Activated effector memory CD4-positive, alpha-beta T cell treated with Interleukin-2 at 50 U/mL for 16 hours (primary cell): ENCODE results near the gene MCM3.

Source experiments
- DNase-seq: peaks from one replicate; pipeline ENCODE4 v3.0.0-alpha.2; 2020

The MCM3 gene

DNA sequence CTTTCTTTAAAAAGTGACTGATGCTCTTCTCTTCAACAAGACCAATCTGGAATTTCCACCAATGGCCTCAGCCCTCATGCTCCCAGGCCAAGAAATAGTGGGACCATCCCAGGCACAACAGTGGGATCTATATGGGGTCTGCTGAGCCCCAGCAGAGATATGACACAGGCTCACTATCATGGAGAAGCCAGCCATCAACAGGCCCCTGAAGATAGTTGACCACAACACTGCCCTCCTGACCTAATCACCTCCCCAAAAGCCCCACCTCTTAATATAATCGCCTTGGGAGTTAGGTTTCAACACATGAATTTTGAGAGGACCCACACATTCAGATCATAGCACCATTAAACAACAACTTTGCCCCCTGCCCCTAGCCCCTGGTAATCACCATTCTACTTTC, 16.8 kb upstream of the MCM3 start:
- no peak for DNase-seq

DNA sequence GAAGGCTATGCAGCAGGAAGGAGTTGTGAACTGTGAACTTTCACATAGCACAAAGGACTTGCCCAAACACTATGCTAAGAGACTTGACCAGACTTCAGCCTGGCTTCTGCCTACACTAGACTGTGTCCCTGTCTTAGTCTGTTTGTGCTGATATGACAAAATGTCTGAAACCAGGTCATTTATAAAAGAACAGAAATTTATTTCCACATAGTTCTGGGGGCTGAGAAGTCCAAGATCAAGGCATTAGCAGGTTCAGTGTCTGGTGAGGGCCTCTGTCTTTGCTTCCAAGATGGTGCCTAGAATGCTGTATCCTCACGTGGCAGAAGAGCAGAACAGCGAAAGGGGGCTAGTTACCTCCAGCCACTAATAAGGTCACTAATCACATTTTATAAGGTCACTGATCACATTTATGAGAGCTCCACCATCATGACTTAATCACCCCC, 16.0 kb upstream of the MCM3 start:
- DNase-seq, result no peak

DNA sequence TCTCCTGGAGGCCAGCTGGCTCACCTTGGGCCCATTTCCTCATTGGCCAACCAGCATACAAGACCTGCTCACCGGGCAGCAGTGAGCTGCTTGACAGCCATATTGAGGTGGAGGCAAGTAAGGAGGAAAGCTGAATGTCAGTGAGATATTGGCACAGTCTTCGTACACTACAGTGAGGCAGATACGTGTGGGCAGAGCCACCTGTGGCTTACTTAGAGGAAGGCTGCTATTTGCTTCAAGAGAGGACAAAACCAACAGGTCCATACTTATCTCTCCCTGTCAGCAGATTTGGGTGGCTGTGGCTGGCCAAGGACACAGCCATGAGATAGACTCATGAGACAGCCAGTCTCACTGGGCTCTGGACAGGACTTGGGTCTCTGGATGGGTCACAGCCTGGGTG, 15.1 kb upstream of the MCM3 start:
- DNase-seq, result no peak

DNA sequence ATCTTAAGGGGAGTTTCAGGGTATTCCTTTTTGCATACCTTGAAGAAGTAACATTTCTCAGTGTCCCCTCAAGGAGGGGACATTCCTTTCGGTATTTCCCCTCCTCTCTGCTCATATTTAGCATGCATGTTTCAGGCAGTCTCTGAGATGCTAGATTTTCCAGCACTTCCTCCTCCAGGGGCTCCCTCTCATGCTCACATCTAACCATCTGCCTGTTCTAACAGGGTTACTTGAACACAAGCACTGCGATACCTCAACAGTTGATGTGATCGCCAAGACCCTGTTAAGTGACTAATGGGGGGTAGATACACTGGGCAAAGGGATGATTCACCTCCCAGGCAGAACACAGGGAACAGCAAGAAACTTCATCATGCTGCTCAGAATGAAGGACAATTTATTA, 12.9 kb upstream of the MCM3 start:
- DNase-seq, result no peak

DNA sequence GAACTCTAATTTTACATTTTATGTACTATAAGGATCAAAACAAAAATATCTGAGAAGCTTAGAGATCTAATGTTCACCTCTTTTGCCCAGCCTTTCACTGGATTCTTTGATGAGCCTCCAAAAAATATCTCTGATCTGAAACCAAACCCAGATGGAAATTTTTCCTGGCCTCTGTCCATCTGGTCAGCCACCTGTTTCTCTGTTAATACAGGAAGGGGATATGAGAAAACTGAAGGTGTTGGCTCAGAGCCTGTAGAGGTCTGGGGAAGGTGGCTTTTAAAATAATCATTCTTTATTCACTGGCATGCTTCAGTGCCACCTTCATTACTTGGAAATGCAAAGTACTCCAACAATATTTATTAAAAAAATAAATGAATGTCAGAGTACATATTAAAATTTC, 8.5 kb upstream of the MCM3 start:
- no peak for DNase-seq

DNA sequence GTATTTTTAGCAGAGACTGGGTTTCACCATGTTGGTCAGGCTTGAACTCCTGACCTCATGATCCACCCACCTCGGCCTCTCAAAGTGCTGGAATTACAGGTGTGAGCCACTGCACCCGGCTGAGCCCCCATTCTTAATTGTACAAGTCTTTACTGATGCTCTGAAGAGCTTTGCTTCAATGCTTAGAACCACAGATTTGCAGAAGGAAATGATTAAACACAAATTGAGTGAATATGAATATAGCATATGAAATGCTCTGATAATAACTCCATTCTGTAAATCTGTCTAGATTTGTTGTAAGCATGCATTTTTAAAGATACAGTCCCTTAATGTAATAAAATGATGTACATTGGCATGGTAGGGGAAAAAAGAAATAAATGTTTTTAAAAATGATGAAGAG, 4.3 kb upstream of the MCM3 start:
- DNase-seq, result no peak

DNA sequence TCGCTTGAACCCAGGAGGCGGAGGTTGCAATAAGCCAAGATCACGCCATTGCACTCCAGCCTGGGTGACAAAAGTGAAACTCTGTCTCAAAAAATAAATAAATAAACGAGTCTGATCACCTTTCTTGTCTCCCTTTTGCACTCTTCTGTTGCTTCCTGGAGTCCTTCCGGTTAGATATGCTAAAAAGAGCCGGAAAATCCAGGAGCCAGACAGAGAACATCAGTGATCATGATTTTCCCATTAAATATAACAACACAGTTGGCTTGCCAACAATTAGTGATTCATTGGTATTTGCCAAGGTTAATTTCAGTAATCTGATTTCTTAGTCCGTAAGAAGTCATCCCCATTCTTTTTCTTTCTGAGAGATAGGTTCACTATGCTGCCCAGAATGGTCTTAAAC, 3.7 kb upstream of the MCM3 start:
- no peak for DNase-seq

DNA sequence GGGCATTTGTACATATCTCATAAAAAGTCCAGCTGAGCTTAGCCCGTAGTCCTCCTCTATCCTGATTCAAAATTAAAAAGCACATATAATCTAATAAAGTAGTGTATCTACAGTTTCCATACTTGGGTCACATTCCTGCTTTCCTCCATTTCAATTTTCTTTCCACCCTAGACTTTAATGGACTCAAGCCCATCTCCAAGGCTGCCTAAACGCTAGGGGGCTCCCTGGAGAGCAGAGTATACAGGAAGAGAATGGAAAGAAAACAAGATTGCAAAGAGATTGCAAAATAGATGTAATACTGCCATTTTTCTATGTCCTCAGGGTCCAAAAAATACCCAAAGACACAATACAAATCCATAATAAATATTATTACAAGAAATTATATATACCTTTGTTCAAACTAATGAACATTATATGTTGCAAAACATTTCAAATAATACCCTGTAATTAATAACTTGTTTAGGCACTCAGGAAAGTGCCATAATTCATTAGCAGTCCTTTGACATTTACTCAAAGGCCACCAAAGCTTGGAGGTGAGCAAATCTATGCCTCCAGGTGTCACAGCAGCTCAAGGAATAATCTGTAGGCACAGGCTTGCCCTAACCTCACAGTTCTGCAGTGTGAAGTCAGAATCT, 2.4 kb upstream of the MCM3 start:
- peak; percentile 25 for DNase-seq

DNA sequence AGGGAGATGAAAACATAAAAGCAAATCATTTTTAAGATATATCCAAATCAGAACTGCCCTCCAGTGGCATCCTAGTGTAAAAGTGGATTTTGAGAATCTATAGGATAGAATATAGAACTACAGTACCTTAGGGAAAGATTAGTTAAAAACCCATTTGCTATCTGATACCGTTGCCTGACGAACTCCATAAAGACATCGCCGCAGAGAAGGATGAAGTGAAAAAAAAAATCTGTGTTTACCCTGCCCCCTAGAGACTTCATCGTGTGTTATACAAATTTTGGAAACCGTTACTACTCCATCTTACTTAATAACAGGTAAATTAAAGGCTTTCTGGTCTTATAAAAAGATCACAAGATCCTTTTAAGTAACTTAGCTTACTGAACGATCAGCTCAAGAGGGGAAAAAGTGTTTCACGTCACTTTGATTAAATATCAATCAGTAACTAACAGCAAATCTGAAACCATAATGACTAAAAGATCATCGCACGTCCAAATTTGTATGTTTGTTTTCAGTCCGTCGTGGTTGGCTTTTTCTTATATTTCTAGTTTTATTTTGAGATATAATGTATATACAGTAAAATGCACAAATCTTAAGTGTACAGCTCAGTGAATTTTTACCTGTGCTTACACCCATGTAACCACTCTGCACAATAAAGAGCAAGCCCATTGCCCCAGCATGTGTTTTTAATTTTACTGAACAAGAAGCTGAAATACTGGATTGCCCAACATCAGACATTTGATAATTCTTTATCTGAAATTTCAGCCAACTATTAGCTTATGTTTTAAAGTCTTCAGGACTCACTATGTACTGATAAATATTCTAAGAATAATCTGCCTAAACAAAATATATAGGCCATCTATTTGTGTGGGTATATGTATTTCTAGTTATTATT, 881 bp upstream of the MCM3 start:
- no peak for DNase-seq

DNA sequence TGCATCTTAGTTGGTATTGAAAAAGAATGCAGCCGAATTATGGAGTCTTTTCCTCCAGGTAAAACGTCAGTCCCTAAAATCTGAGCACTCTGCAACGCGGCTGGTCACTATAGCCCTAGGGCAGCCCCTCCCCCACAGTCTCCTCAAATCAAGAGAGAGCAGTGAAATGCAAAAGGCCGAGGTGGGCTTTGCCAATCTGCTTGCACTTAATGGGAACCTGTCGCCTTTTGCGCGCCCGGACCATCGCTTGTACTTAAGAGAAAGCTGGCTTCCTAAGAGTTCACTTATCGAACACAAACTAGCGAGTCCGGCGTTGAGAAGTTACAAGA, 447 bp downstream of the MCM3 start:
- DNase-seq, result no peak

DNA sequence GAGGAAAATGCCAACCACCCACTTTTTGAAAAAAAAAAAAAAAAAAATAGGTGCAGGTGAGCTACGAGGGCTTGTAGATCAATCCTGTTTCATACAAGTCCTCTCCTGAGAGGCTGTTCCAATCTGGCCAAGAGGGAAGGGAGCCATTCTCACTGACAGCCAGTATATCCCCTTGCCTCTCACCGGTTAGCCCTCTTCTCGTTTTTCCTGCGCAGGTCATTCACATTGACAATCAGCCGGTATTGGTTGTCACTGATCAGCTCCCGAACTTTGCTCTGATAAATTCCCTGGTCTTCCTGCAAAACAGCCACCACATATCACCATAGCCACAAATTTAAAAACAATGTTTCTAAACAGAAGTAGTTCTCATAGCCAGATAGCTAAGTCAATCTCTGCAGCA, 1.4 kb downstream of the MCM3 start:
- no peak for DNase-seq

DNA sequence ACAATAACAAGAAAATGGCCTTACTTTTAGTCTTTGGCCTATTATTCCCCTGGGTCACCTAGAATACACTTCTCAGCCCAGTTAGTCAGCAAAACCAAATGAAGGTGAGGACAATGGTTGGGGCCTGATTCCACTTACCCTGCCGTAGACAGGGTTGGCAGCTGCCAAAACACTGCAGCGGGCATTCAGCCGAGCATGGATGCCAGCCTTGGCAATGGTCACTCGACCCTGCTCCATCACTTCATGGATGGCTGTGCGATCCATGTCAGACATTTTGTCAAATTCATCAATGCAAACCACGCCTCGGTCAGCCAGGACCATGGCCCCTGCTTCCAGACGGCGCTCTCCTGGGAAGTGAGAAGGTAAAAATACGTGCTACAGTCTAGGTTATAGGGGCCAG, 8.4 kb downstream of the MCM3 start:
- no peak for DNase-seq

DNA sequence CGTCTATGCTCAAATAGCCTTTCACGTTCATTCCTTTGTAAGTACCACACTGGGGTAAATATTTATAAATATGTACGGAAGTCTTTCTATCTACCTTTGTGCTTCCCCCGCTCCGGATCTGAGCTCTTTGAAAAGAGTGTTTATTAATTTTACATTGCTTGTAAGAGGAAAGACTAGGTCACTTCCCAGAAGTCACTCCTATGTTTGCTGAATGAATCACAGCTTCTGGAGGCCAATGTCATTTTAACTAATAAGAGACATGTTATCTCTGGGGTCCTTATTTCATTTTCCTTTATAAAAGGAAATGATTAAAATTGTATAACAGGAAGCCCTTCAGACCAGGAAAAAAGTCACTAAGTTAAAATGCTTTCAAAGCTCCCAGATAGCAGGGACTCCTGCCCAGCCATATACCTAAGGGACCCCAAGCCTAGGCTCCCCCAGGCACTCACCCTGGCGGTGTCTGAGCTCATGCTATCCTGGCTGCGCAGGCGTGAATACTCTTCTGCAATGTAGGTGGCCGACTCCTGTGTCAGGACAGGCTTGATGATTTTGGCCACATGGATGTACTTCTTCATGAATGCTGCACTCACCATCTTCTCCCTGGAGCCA, 12.6 kb downstream of the MCM3 start:
- DNase-seq, result no peak

DNA sequence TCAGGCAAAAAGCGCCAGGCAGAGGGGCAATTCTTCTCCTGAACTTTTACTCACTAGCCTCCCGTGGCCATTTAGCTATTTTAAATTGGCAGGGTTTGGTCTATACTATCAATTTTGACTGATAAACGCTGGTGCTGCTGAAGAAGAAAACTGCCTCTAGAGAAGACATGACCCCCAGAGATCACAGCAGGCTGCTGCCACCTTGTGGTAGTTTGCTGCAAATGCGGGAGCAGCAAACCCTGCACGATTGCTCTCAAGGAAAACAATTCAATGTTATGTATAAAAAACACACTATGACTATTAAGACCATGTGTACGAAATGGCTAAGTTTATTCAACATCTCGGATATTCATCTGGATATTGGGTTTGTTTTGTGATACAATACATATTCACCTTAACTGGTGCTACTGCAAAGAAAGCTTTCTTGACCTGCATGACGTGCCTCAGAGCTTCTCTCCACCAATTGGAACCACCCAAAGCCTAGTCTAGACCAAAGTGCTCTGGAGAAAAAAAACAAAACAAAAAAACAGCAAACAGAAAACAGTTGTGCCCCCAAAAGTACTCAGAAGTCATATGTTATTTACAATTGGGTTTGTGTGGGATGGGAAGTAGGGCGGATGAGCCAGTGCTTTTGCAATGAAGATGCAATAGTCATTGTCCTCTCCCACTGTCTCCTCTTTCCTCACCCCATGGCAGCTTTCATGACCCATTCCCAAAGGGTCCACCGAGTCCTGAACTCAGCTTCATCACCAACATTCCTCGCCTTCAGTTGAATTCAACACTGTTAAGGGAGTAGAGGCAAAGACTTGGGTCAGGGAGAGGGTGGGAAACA, 20.6 kb downstream of the MCM3 start:
- DNase-seq, result peak; percentile 48

DNA sequence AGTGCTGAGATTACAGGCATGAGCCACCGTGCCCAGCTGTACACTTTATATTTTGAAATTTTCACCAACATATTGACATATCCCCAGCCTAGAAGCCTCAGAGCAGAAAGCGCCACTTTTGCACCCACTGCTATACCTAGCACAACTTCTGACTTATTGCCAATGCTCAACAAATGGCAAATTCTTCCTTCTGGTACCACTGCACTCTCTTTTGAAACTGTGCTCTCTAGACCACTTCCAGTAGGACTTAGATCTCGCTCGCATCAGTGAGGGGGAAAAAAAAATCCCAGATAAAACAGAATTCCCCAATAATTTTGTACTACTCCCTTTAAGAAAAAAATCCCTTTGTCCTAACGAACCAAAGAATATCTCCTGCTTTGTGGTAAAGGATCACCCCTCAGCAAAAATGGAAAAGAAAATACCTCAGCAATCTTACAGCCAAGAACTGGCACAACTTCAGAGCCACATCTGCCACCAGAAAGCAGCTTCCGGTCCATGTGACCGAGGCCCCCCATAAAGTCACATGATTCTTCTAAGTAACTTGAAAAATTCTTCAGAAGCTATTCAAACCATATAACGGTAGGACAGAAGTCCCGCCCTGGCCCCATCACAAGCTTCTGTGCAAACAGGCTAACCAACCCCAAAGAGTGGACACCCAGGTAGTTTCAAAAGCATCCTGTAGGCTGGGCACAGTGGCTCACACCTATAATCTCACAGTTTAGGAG, 21.8 kb downstream of the MCM3 start:
- no peak for DNase-seq

DNA sequence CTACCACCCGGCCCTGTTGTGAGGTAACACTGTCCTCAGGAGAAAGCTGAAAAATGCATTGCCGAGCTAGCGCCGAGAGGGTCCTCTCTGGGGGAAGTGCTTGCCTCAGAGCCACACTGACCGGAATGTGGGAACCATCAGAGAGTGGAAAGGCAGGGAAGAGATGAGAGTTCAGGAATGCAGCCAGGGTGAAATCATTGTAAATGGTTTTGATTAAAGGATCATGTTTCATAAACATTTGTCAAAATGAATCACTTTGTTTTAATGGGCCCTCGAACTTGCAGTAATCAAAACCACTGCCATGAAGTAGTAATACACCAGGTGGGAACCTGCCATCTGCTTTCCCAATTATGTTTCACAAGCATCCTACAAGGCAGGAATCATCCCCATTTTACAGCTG, 23.3 kb downstream of the MCM3 start:
- DNase-seq, result no peak

DNA sequence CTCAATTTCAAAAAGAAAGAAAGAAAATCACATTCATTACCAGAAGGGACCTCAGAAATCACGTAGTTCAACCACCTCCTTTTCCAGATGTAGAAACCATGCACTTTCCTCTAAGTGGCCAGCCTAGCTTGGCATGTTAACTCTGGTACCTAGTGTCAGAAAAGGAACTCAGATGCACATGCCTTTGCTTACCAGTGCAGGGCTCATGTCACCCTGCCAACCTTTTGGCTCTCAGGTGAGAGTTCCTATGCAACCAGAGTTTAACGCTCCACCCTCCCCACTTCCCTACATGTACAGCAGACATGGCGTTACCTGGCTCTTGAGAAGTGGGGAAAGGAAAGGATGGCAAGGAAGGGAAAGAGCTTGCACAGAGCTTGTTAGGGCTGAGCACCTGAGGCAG, 23.9 kb downstream of the MCM3 start:
- DNase-seq, result no peak

DNA sequence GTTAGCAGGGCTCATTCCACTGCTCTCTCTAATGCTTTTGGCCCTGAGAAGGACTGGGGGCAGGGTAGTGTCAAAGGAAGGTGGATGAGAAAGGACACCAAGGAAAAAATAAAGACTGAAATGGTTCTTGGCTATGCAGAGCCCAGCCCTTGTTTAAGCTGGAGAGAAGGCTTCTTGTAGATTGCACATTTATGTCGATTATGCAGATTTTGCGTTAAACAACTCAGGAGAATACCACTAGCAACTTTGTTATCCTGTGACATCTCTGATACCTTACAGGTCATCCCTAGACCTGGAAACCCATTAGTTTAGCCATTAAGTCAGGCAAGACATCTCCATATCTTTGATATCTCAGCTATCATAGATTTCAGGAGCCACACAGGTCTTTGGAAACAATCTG, 29.1 kb downstream of the MCM3 start:
- DNase-seq, result no peak

DNA sequence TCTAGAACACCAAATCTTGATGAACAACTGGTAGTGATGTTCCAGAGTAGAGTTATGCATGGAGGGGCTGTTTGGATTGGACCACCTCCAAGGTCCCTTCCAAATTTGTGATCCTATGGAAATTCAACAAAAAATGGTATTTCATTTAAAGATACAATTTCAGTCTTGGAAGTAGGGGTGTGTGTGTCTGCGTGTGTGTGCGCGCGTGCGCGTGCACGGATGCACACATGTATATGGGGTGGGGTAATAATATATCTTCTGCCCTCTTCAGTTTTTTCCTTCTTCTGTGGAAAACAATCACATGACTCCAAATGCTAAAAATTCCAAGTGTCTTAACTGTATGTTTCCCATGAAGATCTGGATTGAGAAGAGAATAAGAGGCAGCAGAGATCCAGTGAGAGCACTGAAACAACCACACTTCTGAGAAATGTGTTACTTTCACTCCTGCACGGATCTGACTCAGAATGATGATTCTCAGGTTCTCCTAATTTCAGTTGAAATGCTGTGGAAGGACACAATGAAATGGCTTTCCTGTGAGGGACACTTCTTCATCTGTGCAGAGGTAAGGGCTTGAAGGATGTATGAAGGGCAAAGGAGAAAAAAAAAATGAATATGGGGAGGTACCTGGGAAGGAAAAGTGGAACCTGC, 29.7 kb downstream of the MCM3 start:
- DNase-seq, result no peak

DNA sequence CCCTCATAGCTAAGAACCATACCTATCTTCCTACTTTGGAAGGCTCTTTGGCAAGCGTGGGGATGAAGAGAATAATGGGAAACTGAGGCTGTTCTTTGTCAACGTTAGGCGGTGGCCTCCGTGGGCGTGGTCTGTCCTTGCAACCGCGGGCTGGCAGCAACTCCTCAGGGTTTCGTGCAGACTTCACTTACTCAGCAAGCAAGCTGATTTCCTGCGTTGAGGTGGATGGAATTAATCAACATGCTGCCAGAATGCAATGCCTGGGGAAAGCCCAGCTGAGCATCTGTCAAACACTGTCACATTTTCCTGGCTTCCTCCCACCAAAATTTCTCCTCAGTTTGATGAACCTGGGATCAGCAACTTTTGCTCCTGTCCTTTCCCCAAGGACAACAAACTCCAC, 31.0 kb downstream of the MCM3 start:
- DNase-seq, result no peak

DNA sequence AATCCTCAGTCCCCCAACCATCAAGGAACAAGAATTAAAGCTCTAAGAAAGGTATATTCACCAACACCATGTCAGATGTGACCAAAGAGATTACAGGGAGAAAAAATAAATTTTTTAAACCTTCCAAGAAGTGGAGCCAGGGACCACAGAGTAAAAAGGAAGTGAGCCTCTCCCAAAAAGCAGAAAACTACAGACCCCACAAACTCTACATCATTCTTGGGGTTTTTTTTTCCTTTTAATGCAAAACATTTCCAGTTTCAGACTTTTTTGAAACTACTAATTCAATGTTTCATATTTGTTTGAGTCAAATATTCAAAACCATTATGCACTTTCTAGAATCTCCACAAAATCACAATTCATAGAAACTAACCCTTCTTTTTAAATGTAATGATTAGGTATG, 33.4 kb downstream of the MCM3 start:
- no peak for DNase-seq

DNA sequence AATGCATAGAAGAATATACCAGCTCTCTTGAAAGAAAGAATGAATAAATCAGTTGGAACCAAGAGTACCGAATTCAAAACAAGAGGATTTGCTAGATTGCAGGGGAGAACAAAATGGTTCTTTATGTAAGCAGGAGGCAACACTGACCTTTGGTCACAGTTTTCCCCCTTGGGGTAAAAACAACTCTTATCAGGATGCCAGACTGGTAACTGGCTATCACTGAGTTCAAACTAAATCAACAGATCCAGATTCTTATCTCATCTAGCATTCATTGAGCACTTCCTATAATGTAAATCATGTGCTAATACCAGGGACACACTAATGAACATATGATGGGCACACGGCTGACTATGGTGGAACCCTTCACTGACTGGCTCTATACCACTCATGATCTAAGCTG, 35.5 kb downstream of the MCM3 start:
- DNase-seq, result no peak
